Measurements from ENCODE around the gene RBL1.
"Not testable (repeated sequence)": the region's sequence is repeated elsewhere in the genome, so short reads cannot be mapped to it uniquely, and the experiment has no call there.

Gene RBL1

GRCh38 chr20:37075932-37076685 is 19.7 kb downstream of the RBL1 start:
- DNase-seq = no peak

GRCh38 chr20:37072293-37073196 is 23.3 kb downstream of the RBL1 start:
- no peak for DNase-seq

GRCh38 chr20:37071481-37071911 is 24.3 kb downstream of the RBL1 start:
- no peak for DNase-seq

GRCh38 chr20:37069563-37069962 is 26.2 kb downstream of the RBL1 start:
- DNase-seq = not testable (repeated sequence)

GRCh38 chr20:37066168-37066567 is 29.6 kb downstream of the RBL1 start:
- DNase-seq = no peak

GRCh38 chr20:37055276-37055675 is 40.5 kb downstream of the RBL1 start:
- DNase-seq = no peak

- DNase-seq = no peak
Observed at GRCh38 chr20:37053230-37053950, 42.4 kb downstream of the RBL1 start.

GRCh38 chr20:37042986-37043972 is 52.5 kb downstream of the RBL1 start:
- no peak for DNase-seq

- DNase-seq = not testable (repeated sequence)
Observed at GRCh38 chr20:37039366-37039765, 56.4 kb downstream of the RBL1 start.

- DNase-seq = no peak
Observed at GRCh38 chr20:37032077-37032476, 63.7 kb downstream of the RBL1 start.

GRCh38 chr20:37020636-37021035 is 75.2 kb downstream of the RBL1 start:
- DNase-seq = no peak

- DNase-seq = not testable (repeated sequence)
Observed at GRCh38 chr20:37012631-37013030, 83.2 kb downstream of the RBL1 start.

- DNase-seq = not testable (repeated sequence)
Observed at GRCh38 chr20:37011858-37012257, 83.9 kb downstream of the RBL1 start.

GRCh38 chr20:37011147-37011546 is 84.7 kb downstream of the RBL1 start:
- DNase-seq = no peak

GRCh38 chr20:37007898-37008649 is 87.7 kb downstream of the RBL1 start:
- no peak for DNase-seq

GRCh38 chr20:37005062-37005942 is 90.5 kb downstream of the RBL1 start:
- DNase-seq = not testable (repeated sequence)

- not testable (repeated sequence) for DNase-seq
Observed at GRCh38 chr20:37001634-37002033, 94.2 kb downstream of the RBL1 start.

- DNase-seq = not testable (repeated sequence)
Observed at GRCh38 chr20:37000171-37000570, 95.6 kb downstream of the RBL1 start.

- DNase-seq = no peak
Observed at GRCh38 chr20:36998652-36999051, 97.1 kb downstream of the RBL1 start.

- no peak for DNase-seq
Observed at GRCh38 chr20:36997121-36997520, 98.7 kb downstream of the RBL1 start.

All from NCI-H1105 (cell line).